Caco-2 (cell line): ENCODE measurements around the gene RSL1D1. TPM values are rescaled to one million over a fixed set of nuclear protein-coding genes. Genes with fewer than 3 reads are reported as not detected.

Experiments used
- BruUV-seq: library from RNA; stranded (reverse); fragments of 400-500 nt; replicated peaks from 2 replicates; lab custom pipeline; 2021; lab: Mats Ljungman, UMichigan
- CTCF ChIA-PET: fragments of 300-600 bp; sonication (Branson Sonifier 250); formaldehyde crosslinking; loops from one replicate; lab custom pipeline; 2022; ENCODE audit warnings: antibody characterized with exemption; lab: Charles Lee
- POLR2A ChIA-PET: fragments of 300-600 bp; sonication (Branson Sonifier 250); formaldehyde crosslinking; loops from one replicate; lab custom pipeline; 2022; ENCODE audit warnings: antibody characterized with exemption; lab: Charles Lee
- DNase-seq, 2 experiments: peaks; one replicate each; pipeline versions ENCODE4 v3.0.0 to v3.0.0-alpha.2; 2020 to 2022
- H3K27me3 ChIP-seq: replicated peaks from 2 replicates; pipeline ENCODE4 v1.6.0; 2011; ENCODE audit warnings: low read length; ENCODE audit not compliant: control insufficient read depth, insufficient read depth
- H3K36me3 ChIP-seq: 2 replicates; pipeline ENCODE4 v1.5.1; 2011; ENCODE audit warnings: low read length; ENCODE audit not compliant: control insufficient read depth, insufficient read depth
- H3K4me1 ChIP-seq: fragments of 250-450 bp; sonication (Bioruptor Pico); 2 replicates; pipeline ENCODE4 v1.5.1; 2020; ENCODE audit warnings: mild to moderate bottlenecking
- H3K4me3 ChIP-seq: 2 replicates; pipeline ENCODE4 v1.5.1; 2011; ENCODE audit warnings: low read depth, mild to moderate bottlenecking, control low read depth, low read length
- H3K9me3 ChIP-seq: fragments of 250-450 bp; sonication (Bioruptor Pico); 2 replicates; pipeline ENCODE4 v1.5.1; 2020; ENCODE audit warnings: mild to moderate bottlenecking, moderate library complexity
- H3K27ac Mint-ChIP-seq: one replicate; pipeline ENCODE4 v1.8.0; 2022; ENCODE audit warnings: mixed read lengths; ENCODE audit not compliant: unreplicated experiment
- H3K27me3 Mint-ChIP-seq: one replicate; pipeline ENCODE4 v1.8.0; 2022; ENCODE audit warnings: mixed read lengths; ENCODE audit not compliant: insufficient read depth, unreplicated experiment
- H3K36me3 Mint-ChIP-seq: one replicate; pipeline ENCODE4 v1.8.0; 2022; ENCODE audit warnings: mild to moderate bottlenecking, mixed read lengths; ENCODE audit not compliant: insufficient read depth, unreplicated experiment
- H3K4me1 Mint-ChIP-seq: one replicate; pipeline ENCODE4 v1.8.0; 2022; ENCODE audit warnings: low read depth, mixed read lengths; ENCODE audit not compliant: unreplicated experiment
- H3K4me3 Mint-ChIP-seq: one replicate; pipeline ENCODE4 v1.8.0; 2022; ENCODE audit warnings: mild to moderate bottlenecking, moderate library complexity, mixed read lengths; ENCODE audit not compliant: unreplicated experiment
- H3K9me3 Mint-ChIP-seq: one replicate; pipeline ENCODE4 v1.8.0; 2022; ENCODE audit warnings: mixed read lengths; ENCODE audit not compliant: unreplicated experiment
- CTCF ChIP-seq, 2 experiments: fragments of 200-600 bp in 1 of 2; IDR thresholded peaks; 1 replicate in 1 of 2; 2 replicates in 1 of 2; pipeline versions ENCODE4 v1.5.1 to v1.8.0; 2011 to 2022; ENCODE audit warnings: antibody characterized with exemption in 1 of 2, control low read depth in 1 of 2, inconsistent platforms in 1 of 2, low read depth in 1 of 2, low read length in 1 of 2, mild to moderate bottlenecking in 1 of 2, moderate library complexity in 1 of 2; ENCODE audit not compliant: insufficient read depth in 1 of 2, severe bottlenecking in 1 of 2, unreplicated experiment in 1 of 2
- intact Hi-C: fragments of 100-400 bp; cut with micrococcal nuclease; formaldehyde crosslinking; loops from one replicate; pipeline ENCODE4 v1.10.0; 2022; ENCODE audit not compliant: unreplicated experiment
- total RNA-seq: library from RNA; stranded (reverse); gene quantifications from 2 replicates; pipeline ENCODE4 v1.2.3, GENCODE V29; 2022

Gene RSL1D1
- total RNA-seq, 1 experiment from 2014 or later: 227 TPM

- Histone ChIP-seq H3K9me3 (no peaks in the 10 kb centered on the region), H3K4me3 (no peak overlapping the region), H3K27me3 (no peaks in the 10 kb centered on the region), H3K36me3 (peaks cover 12% of the 10 kb centered on the region), H3K4me1 (no peaks in the 10 kb centered on the region)
- H3K36me3 Mint-ChIP-seq: peaks cover 85% of the 10 kb centered on the region
- H3K4me3 Mint-ChIP-seq: no peak overlapping the region
- ChIA-PET POLR2A (no interaction called here), CTCF (no interaction called here)
- intact Hi-C loops: no loop called here
- no peak overlapping the region for H3K27ac Mint-ChIP-seq
- no TSS peak for BruUV-seq
- no peak for DNase-seq
- H3K27me3 Mint-ChIP-seq: no peaks in the 10 kb centered on the region
- H3K4me1 Mint-ChIP-seq: no peaks in the 10 kb centered on the region
- no peak for TF ChIP-seq CTCF (IDR thresholded peaks at IDR 0.05; ENCODE audit: insufficient read depth in 1 of 2, low read depth in 1 of 2, low read length in 1 of 2, severe bottlenecking in 1 of 2, unreplicated experiment in 1 of 2)
- no peaks in the 10 kb centered on the region for H3K9me3 Mint-ChIP-seq
These were observed 7.5 kb downstream of the RSL1D1 start for GRCh38 chr16:11843861-11844260.

- Histone ChIP-seq H3K4me1 (no peaks in the 10 kb centered on the region), H3K9me3 (no peaks in the 10 kb centered on the region), H3K36me3 (peaks cover 11% of the 10 kb centered on the region), H3K4me3 (no peak overlapping the region), H3K27me3 (no peaks in the 10 kb centered on the region)
- Mint-ChIP-seq H3K27ac (no peak overlapping the region), H3K9me3 (no peaks in the 10 kb centered on the region), H3K36me3 (peaks cover 85% of the 10 kb centered on the region), H3K27me3 (no peaks in the 10 kb centered on the region), H3K4me3 (no peak overlapping the region), H3K4me1 (no peaks in the 10 kb centered on the region)
- ChIA-PET CTCF (no interaction called here), POLR2A (no interaction called here)
- DNase-seq: no peak
- TF ChIP-seq CTCF (IDR thresholded peaks at IDR 0.05; ENCODE audit: insufficient read depth in 1 of 2, low read depth in 1 of 2, low read length in 1 of 2, severe bottlenecking in 1 of 2, unreplicated experiment in 1 of 2): no peak
- BruUV-seq: no TSS peak
- intact Hi-C loops: no loop called here
These were observed 8.1 kb downstream of the RSL1D1 start for GRCh38 chr16:11843206-11843605.

GRCh38 chr16:11841026-11841425 is 10.3 kb downstream of the RSL1D1 start:
- DNase-seq: no peak
- no peaks in the 10 kb centered on the region for H3K9me3 ChIP-seq
- Mint-ChIP-seq H3K4me3 (no peak overlapping the region), H3K27ac (no peak overlapping the region), H3K4me1 (no peaks in the 10 kb centered on the region), H3K36me3 (peaks cover 85% of the 10 kb centered on the region), H3K9me3 (no peaks in the 10 kb centered on the region), H3K27me3 (no peaks in the 10 kb centered on the region)
- CTCF ChIA-PET: no interaction called here
- peaks cover 4% of the 10 kb centered on the region; the same call in 1 of the 2 replicates for H3K4me1 ChIP-seq
- H3K4me3 ChIP-seq: no peak overlapping the region
- peaks cover 11% of the 10 kb centered on the region for H3K36me3 ChIP-seq
- intact Hi-C loops: no loop called here
- no peaks in the 10 kb centered on the region for H3K27me3 ChIP-seq
- POLR2A ChIA-PET: no interaction called here
- no TSS peak for BruUV-seq
- TF ChIP-seq CTCF (IDR thresholded peaks at IDR 0.05; ENCODE audit: insufficient read depth in 1 of 2, low read depth in 1 of 2, low read length in 1 of 2, severe bottlenecking in 1 of 2, unreplicated experiment in 1 of 2): no peak
